NCI-H774 (cell line): ENCODE measurements around the gene CFAP73.
"Not testable (repeated sequence)": the region's sequence is repeated elsewhere in the genome, so short reads cannot be mapped to it uniquely, and the experiment has no call there.

Source experiments
- DNase-seq: peaks from one replicate; lab custom pipeline; 2025; lab: John Stamatoyannopoulos, UW

The CFAP73 gene

GRCh38 chr12:113190761-113191160, 41.2 kb downstream of the CFAP73 start:
- no peak for DNase-seq

GRCh38 chr12:113191227-113191626, 41.7 kb downstream of the CFAP73 start:
- DNase-seq: no peak

- DNase-seq: no peak
These were observed 45.5 kb downstream of the CFAP73 start for GRCh38 chr12:113194971-113195391.

GRCh38 chr12:113195598-113195997, 46.1 kb downstream of the CFAP73 start:
- DNase-seq: no peak

GRCh38 chr12:113196582-113196981, 47.1 kb downstream of the CFAP73 start:
- DNase-seq: no peak

GRCh38 chr12:113196990-113197389, 47.5 kb downstream of the CFAP73 start:
- DNase-seq: peak; percentile 28

GRCh38 chr12:113197518-113198077, 48.1 kb downstream of the CFAP73 start:
- no peak for DNase-seq

- no peak for DNase-seq
These were observed 48.8 kb downstream of the CFAP73 start for GRCh38 chr12:113198296-113198695.

- DNase-seq: no peak
These were observed 50.7 kb downstream of the CFAP73 start for GRCh38 chr12:113200021-113200797.

- DNase-seq: no peak
These were observed 52.0 kb downstream of the CFAP73 start for GRCh38 chr12:113201187-113202177.

GRCh38 chr12:113202300-113203075, 53.0 kb downstream of the CFAP73 start:
- DNase-seq: no peak

GRCh38 chr12:113203852-113204760, 54.6 kb downstream of the CFAP73 start:
- no peak for DNase-seq

- DNase-seq: no peak
These were observed 55.3 kb downstream of the CFAP73 start for GRCh38 chr12:113204804-113205203.

- not testable (repeated sequence) for DNase-seq
These were observed 57.3 kb downstream of the CFAP73 start for GRCh38 chr12:113206802-113207201.

- DNase-seq: no peak
These were observed 58.1 kb downstream of the CFAP73 start for GRCh38 chr12:113207613-113208040.

GRCh38 chr12:113208041-113208934, 58.8 kb downstream of the CFAP73 start:
- DNase-seq: no peak
